B cell (primary cell): ENCODE results near the gene FMO2. TPM values are rescaled to one million over a fixed set of nuclear protein-coding genes. Genes with fewer than 3 reads are reported as not detected.
"Not testable (repeated sequence)": the region's sequence is repeated elsewhere in the genome, so short reads cannot be mapped to it uniquely, and the experiment has no call there.

Experiments
- ATAC-seq: fragments of 200-7000 bp; cut with Tn5 transposase; one replicate; pipeline ENCODE4 v1.10.0; 2021; ENCODE audit warnings: low read depth, mild to moderate bottlenecking, moderate number of reproducible peaks, moderate library complexity
- CTCF ChIA-PET: fragments of 350-600 bp; sonication (Branson Sonifier 250); formaldehyde crosslinking; loops from one replicate; lab custom pipeline; 2021; ENCODE audit warnings: antibody characterized with exemption, inconsistent platforms; lab: Charles Lee
- POLR2A ChIA-PET: fragments of 350-600 bp; sonication (Branson Sonifier 250); formaldehyde crosslinking; loops from one replicate; lab custom pipeline; 2021; ENCODE audit warnings: antibody characterized with exemption; lab: Charles Lee
- DNase-seq: peaks from one replicate; pipeline ENCODE4 v3.0.0; 2013
- H2AFZ ChIP-seq: 2 replicates; pipeline ENCODE4 v1.6.1; 2012; ENCODE audit warnings: mild to moderate bottlenecking, low read depth, low read length; ENCODE audit not compliant: insufficient read depth, poor library complexity, severe bottlenecking
- H3K27ac ChIP-seq, 2 donors: 1 replicate in 1 of 2; 2 replicates in 1 of 2; pipeline ENCODE4 v1.5.1; 2012 to 2013; ENCODE audit warnings: low read length in 2 of 2, mild to moderate bottlenecking in 2 of 2, moderate library complexity in 1 of 2
- H3K27me3 ChIP-seq, 4 experiments: fragments of 200-600 bp in 1 of 4; sonication (generic) in 1 of 4; replicated peaks in 1 of 4; 1 replicate in 2 of 4; 2 replicates in 2 of 4; pipeline versions ENCODE4 v1.6.1 to v1.7.0; 2013 to 2016; ENCODE audit warnings: low read length in 3 of 4, mild to moderate bottlenecking in 2 of 4, mixed read lengths in 1 of 4, moderate library complexity in 1 of 4; ENCODE audit not compliant: insufficient read depth in 4 of 4, control insufficient read depth in 3 of 4; ENCODE audit errors: control extremely low read depth in 1 of 4
- H3K36me3 ChIP-seq, 2 experiments: replicated peaks in 1 of 2; 1 replicate in 1 of 2; 2 replicates in 1 of 2; pipeline versions ENCODE4 v1.6.1 to v1.7.1; 2013; ENCODE audit warnings: low read length in 1 of 2; ENCODE audit not compliant: insufficient read depth in 2 of 2, control insufficient read depth in 1 of 2; ENCODE audit errors: control extremely low read depth in 1 of 2, extremely low read depth in 1 of 2
- H3K4me1 ChIP-seq, 2 donors: fragments of 200-600 bp in 1 of 2; sonication (generic) in 1 of 2; 1 replicate in 1 of 2; 2 replicates in 1 of 2; pipeline versions ENCODE4 v1.5.1 to v1.6.1; 2013 to 2017; ENCODE audit warnings: low read length in 2 of 2; ENCODE audit not compliant: control insufficient read depth in 2 of 2, insufficient read depth in 2 of 2
- H3K4me2 ChIP-seq: replicated peaks from 2 replicates; pipeline ENCODE3; 2012; ENCODE audit warnings: mild to moderate bottlenecking, low read depth, low read length; ENCODE audit not compliant: poor library complexity, severe bottlenecking
- H3K4me3 ChIP-seq, 5 experiments: fragments of 200-600 bp in 1 of 5; sonication (generic) in 1 of 5; 1 replicate in 3 of 5; 2 replicates in 2 of 5; pipeline versions ENCODE4 v1.5.1 to v1.7.0; 2011 to 2016; ENCODE audit warnings: low read length in 4 of 5, mild to moderate bottlenecking in 4 of 5, low read depth in 2 of 5, control low read depth in 1 of 5, moderate library complexity in 1 of 5; ENCODE audit not compliant: insufficient read depth in 1 of 5; ENCODE audit errors: control extremely low read depth in 1 of 5, extremely low read depth in 1 of 5
- H3K79me2 ChIP-seq: fragments of 200-600 bp; sonication (generic); one replicate; pipeline ENCODE4 v1.6.0; 2016; ENCODE audit warnings: low read length; ENCODE audit not compliant: control insufficient read depth, insufficient read depth
- H3K9ac ChIP-seq: fragments of 200-600 bp; sonication (generic); 2 replicates; pipeline ENCODE4 v1.6.1; 2017; ENCODE audit warnings: mild to moderate bottlenecking, low read length, moderate library complexity
- H3K9me3 ChIP-seq, 3 donors: one replicate each; pipeline versions ENCODE4 v1.6.1 to v1.7.1; 2013; ENCODE audit warnings: low read length in 2 of 3; ENCODE audit not compliant: control insufficient read depth in 2 of 3, insufficient read depth in 1 of 3; ENCODE audit errors: control extremely low read depth in 1 of 3
- H4K20me1 ChIP-seq: 2 replicates; pipeline ENCODE4 v1.6.0; 2012; ENCODE audit warnings: mild to moderate bottlenecking, low read length; ENCODE audit not compliant: insufficient read depth, control insufficient read depth, poor library complexity, severe bottlenecking
- H3K27ac Mint-ChIP-seq: one replicate; pipeline ENCODE4 v1.8.0; 2021; ENCODE audit warnings: mixed read lengths
- H3K27me3 Mint-ChIP-seq: one replicate; pipeline ENCODE4 v1.8.0; 2021; ENCODE audit warnings: mixed read lengths
- H3K4me1 Mint-ChIP-seq: one replicate; pipeline ENCODE4 v1.8.0; 2021; ENCODE audit warnings: mixed read lengths
- H3K4me3 Mint-ChIP-seq: one replicate; pipeline ENCODE4 v1.8.0; 2021; ENCODE audit warnings: mixed read lengths
- H3K9me3 Mint-ChIP-seq: one replicate; pipeline ENCODE4 v1.8.0; 2022; ENCODE audit warnings: mixed read lengths; ENCODE audit not compliant: insufficient read depth
- CTCF ChIP-seq: fragments of 200-600 bp; IDR thresholded peaks from one replicate; pipeline ENCODE4 v1.8.0; 2022; ENCODE audit warnings: antibody characterized with exemption, mild to moderate bottlenecking
- EZH2 ChIP-seq: IDR thresholded peaks from 2 replicates; pipeline ENCODE4 v1.6.1; 2012; ENCODE audit warnings: borderline replicate concordance, low read depth, mild to moderate bottlenecking, moderate library complexity, low read length; ENCODE audit not compliant: insufficient read depth, poor library complexity, severe bottlenecking
- WGBS: methylation state at CpG from one replicate; pipeline ENCODE4 v1.1.5; 2013; ENCODE audit warnings: missing lambda C conversion rate; ENCODE audit not compliant: insufficient coverage; 5-methylcytosine and 5-hydroxymethylcytosine counted together
- intact Hi-C: fragments of 100-400 bp; cut with micrococcal nuclease; formaldehyde crosslinking; loops from one replicate; pipeline ENCODE4 v1.10.0; 2022
- polyA plus RNA-seq: library from polyadenylated mRNA; depleted of rRNA; stranded (reverse); fragments of >200 nt; gene quantifications from 2 replicates; pipeline ENCODE4 v1.2.3, GENCODE V29; 2012
- total RNA-seq, 2 donors: library from RNA; stranded (reverse); fragments of 120-200 nt in 1 of 2; gene quantifications; 1 replicate in 1 of 2; 2 replicates in 1 of 2; pipeline versions ENCODE4 v1.2.3 to v1.2.4, GENCODE V29; 2013 to 2022

The FMO2 gene
- total and polyA plus RNA-seq, 2 donors (not counting 1 experiment from before 2014, with no cell fraction given), result not detected

GRCh38 chr1:171233183-171233582, 48.1 kb downstream of the FMO2 start:
- H3K9me3 Mint-ChIP-seq, result no peaks in the 10 kb centered on the region
- WGBS, result no CpG with 5 or more reads among the region's 1 CpG
- DNase-seq (no peak), ATAC-seq (no peak)
- Histone ChIP-seq H2AFZ (no peak overlapping the region), H3K4me1 (no peaks in the 10 kb centered on the region), H3K36me3 (no peaks in the 10 kb centered on the region), H3K79me2 (no peaks in the 10 kb centered on the region), H3K9me3 (peaks cover 0 to 10% (median 0%) of the 10 kb centered on the region in 3 donors), H4K20me1 (no peaks in the 10 kb centered on the region), H3K27me3 (peaks cover 0 to 8% (median 0%) of the 10 kb centered on the region in 4 experiments), H3K9ac (no peak overlapping the region), H3K4me3 (no peak overlapping the region), H3K4me2 (no peak overlapping the region), H3K27ac (no peak overlapping the region)
- POLR2A ChIA-PET, result no interaction called here
- H3K4me1 Mint-ChIP-seq, result no peaks in the 10 kb centered on the region
- H3K27me3 Mint-ChIP-seq, result peaks cover 21% of the 10 kb centered on the region
- TF ChIP-seq CTCF, result no peak
- no peak for TF ChIP-seq EZH2
- H3K27ac Mint-ChIP-seq, result no peak overlapping the region
- intact Hi-C loops, result no loop called here
- H3K4me3 Mint-ChIP-seq, result no peak overlapping the region
- CTCF ChIA-PET, result interaction anchor here (1.9 kb wide), 1 partner anchor 12 kb away, joined by 4 read pairs; no protein-coding TSS in a partner anchor

- H3K9me3 Mint-ChIP-seq, H3K79me2 ChIP-seq, DNase-seq, POLR2A ChIA-PET, H3K4me1 ChIP-seq, H3K4me2 ChIP-seq, H3K36me3 ChIP-seq, H3K9ac ChIP-seq, H3K4me3 Mint-ChIP-seq, ATAC-seq, H3K27me3 ChIP-seq, H4K20me1 ChIP-seq, intact Hi-C loops, H3K27ac ChIP-seq, H3K4me1 Mint-ChIP-seq, H2AFZ ChIP-seq, H3K4me3 ChIP-seq, H3K27ac Mint-ChIP-seq: not testable (repeated sequence)
- WGBS, result no CpG with 5 or more reads among the region's 4 CpGs
- H3K27me3 Mint-ChIP-seq, result peaks cover 45% of the 10 kb centered on the region
- CTCF ChIA-PET, result interaction anchor here (1.1 to 1.4 kb wide), 2 partner anchors 9 kb away, joined by 3 read pairs; no protein-coding TSS in a partner anchor
- peaks cover 0 to 10% (median 0%) of the 10 kb centered on the region in 3 donors for H3K9me3 ChIP-seq
Observed at GRCh38 chr1:171236231-171236630, 51.1 kb downstream of the FMO2 start.
